Measurements from ENCODE around the gene PHTF1.

PHTF1 gene

GRCh38 chr1:113669988-113670387 is 89.3 kb downstream of the PHTF1 start:
- no peak for DNase-seq

- no peak for DNase-seq
These were observed 93.2 kb downstream of the PHTF1 start for GRCh38 chr1:113666126-113666525.

- no peak for DNase-seq
These were observed 94.2 kb downstream of the PHTF1 start for GRCh38 chr1:113665071-113665470.

GRCh38 chr1:113663165-113663951 is 95.9 kb downstream of the PHTF1 start:
- DNase-seq = no peak

- no peak for DNase-seq
These were observed 97.2 kb downstream of the PHTF1 start for GRCh38 chr1:113662101-113662500.

- DNase-seq = peak in 6 of 56 donors; percentile 5 to 42 (median 15)
These were observed 99.2 kb downstream of the PHTF1 start for GRCh38 chr1:113660088-113660487.

- DNase-seq = peak in 3 of 56 donors; percentile 7 to 20 (median 12)
These were observed 99.7 kb downstream of the PHTF1 start for GRCh38 chr1:113659556-113659955.

GRCh38 chr1:113659035-113659434 is 100.3 kb downstream of the PHTF1 start:
- DNase-seq = peak in 1 of 56 donors; percentile 11

GRCh38 chr1:113657556-113658063 is 101.7 kb downstream of the PHTF1 start:
- no peak for DNase-seq

GRCh38 chr1:113657126-113657525 is 102.2 kb downstream of the PHTF1 start:
- no peak for DNase-seq

GRCh38 chr1:113654883-113655282 is 104.4 kb downstream of the PHTF1 start:
- DNase-seq = peak in 2 of 56 donors; percentile 1 to 6

GRCh38 chr1:113653741-113654140 is 105.5 kb downstream of the PHTF1 start:
- no peak for DNase-seq

GRCh38 chr1:113652771-113653170 is 106.5 kb downstream of the PHTF1 start:
- DNase-seq = no peak

- DNase-seq = no peak
These were observed 110.8 kb downstream of the PHTF1 start for GRCh38 chr1:113648478-113648877.

- no peak for DNase-seq
These were observed 112.1 kb downstream of the PHTF1 start for GRCh38 chr1:113647164-113647563.
